ENCODE results near the gene AKAP12. TPM values are rescaled to one million over a fixed set of nuclear protein-coding genes. Genes with fewer than 3 reads are reported as not detected.
"Not testable (repeated sequence)": the region's sequence is repeated elsewhere in the genome, so short reads cannot be mapped to it uniquely, and the experiment has no call there.

The AKAP12 gene
- total RNA-seq, 2 experiments from 2014 or later: 4.1 to 5.0 TPM

DNA sequence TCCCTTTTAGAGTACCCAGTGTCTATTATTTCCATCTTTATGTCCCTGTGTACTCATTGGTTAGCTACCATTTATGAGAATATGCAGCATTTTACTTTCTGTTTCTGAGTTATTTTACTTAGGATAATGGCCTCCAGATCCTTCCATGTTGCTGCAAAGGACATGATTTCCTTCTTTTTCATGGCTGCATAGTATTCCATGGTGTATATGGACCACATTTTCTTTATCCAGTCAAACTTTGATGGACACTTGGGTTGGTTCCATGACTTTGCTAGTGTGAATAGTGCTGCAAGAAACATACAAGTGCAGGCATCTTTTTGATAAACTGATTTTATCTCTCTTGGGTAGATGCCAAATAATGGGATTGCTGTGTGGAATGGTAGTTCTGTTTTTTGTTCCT is 96.2 kb downstream of the AKAP12 start:
- CTCF ChIA-PET: interaction anchor here (0.7 to 4.2 kb wide), 8 partner anchors 11 to 444 kb away, joined by 3 to 67 read pairs (median 4); no protein-coding TSS in a partner anchor
- H3K36me3 Mint-ChIP-seq (ENCODE audit: low read depth): no peaks in the 10 kb centered on the region

GRCh38 chr6:151338651-151339200 is 99.0 kb downstream of the AKAP12 start:
- ChIA-PET CTCF (interaction anchor here (0.9 to 1.5 kb wide), 3 partner anchors 13 to 333 kb away, joined by 3 to 6 read pairs (median 3); no protein-coding TSS in a partner anchor), POLR2A (no interaction called here)
- ATAC-seq: no peak
- Mint-ChIP-seq H3K4me3 (no peak overlapping the region), H3K9me3 (ENCODE audit: low read depth) (no peaks in the 10 kb centered on the region), H3K27me3 (no peaks in the 10 kb centered on the region), H3K27ac (no peak overlapping the region), H3K36me3 (ENCODE audit: low read depth) (no peaks in the 10 kb centered on the region), H3K4me1 (no peaks in the 10 kb centered on the region)
- intact Hi-C loops (cut with DNase I, micrococcal nuclease): no loop called here
- DNase-seq: no peak

More for the DNA sequence above, 96.2 kb downstream of the AKAP12 start:
- no peak for ATAC-seq
- intact Hi-C loops (cut with DNase I, micrococcal nuclease): loop anchor here in 1 of 2 experiments (1.0 kb wide), 1 partner anchor 519 kb away; no protein-coding TSS in a partner anchor
- no peak for DNase-seq
- no peak overlapping the region for H3K27ac Mint-ChIP-seq
- no peaks in the 10 kb centered on the region for H3K9me3 Mint-ChIP-seq (ENCODE audit: low read depth)
- H3K27me3 Mint-ChIP-seq: no peaks in the 10 kb centered on the region
- no peak overlapping the region for H3K4me3 Mint-ChIP-seq
- no peaks in the 10 kb centered on the region for H3K4me1 Mint-ChIP-seq
- POLR2A ChIA-PET: interaction anchor here (0.7 kb wide), 1 partner anchor 1606 kb away, joined by 3 read pairs; no protein-coding TSS in a partner anchor

DNA sequence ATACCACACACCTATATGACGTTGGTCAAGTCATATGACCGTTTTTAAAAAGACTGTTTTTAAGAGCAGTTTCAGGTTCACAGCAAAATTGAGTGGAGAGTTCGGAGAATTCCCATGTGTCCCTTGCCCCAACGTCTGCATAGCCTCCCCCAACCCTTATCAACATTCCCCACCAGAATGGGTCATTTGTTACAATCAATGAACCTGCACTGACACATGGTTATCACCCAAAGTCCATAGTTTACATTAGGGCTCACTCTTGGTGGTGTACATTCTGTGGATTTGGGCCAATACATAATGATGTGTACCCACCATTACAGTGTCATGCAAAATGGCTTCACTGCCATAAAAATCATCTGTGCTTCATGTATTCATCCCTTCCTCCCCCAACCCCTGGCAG is 99.6 kb downstream of the AKAP12 start:
- no peak overlapping the region for H3K27ac Mint-ChIP-seq
- DNase-seq (no peak), ATAC-seq (no peak)
- no peak overlapping the region for H3K4me3 Mint-ChIP-seq
- intact Hi-C loops (cut with DNase I, micrococcal nuclease): no loop called here
- no peaks in the 10 kb centered on the region for H3K27me3 Mint-ChIP-seq
- CTCF ChIA-PET: no interaction called here
- H3K36me3 Mint-ChIP-seq (ENCODE audit: low read depth): no peaks in the 10 kb centered on the region
- POLR2A ChIA-PET: interaction anchor here (0.6 kb wide), 1 partner anchor 18 kb away, joined by 7 read pairs; no protein-coding TSS in a partner anchor
- no peaks in the 10 kb centered on the region for H3K9me3 Mint-ChIP-seq (ENCODE audit: low read depth)
- no peaks in the 10 kb centered on the region for H3K4me1 Mint-ChIP-seq

- ChIA-PET CTCF (interaction anchor here (0.9 to 1.4 kb wide), 3 partner anchors 14 to 23 kb away, joined by 3 to 5 read pairs (median 5); no protein-coding TSS in a partner anchor), POLR2A (no interaction called here)
- intact Hi-C loops (cut with DNase I, micrococcal nuclease): no loop called here
- Mint-ChIP-seq H3K27me3 (no peaks in the 10 kb centered on the region), H3K36me3 (ENCODE audit: low read depth) (no peaks in the 10 kb centered on the region), H3K4me1 (no peaks in the 10 kb centered on the region), H3K4me3 (no peak overlapping the region), H3K9me3 (ENCODE audit: low read depth) (no peaks in the 10 kb centered on the region), H3K27ac (no peak overlapping the region)
- DNase-seq: no peak
- ATAC-seq: no peak
Observed at GRCh38 chr6:151340219-151340978, 100.6 kb downstream of the AKAP12 start.

DNA sequence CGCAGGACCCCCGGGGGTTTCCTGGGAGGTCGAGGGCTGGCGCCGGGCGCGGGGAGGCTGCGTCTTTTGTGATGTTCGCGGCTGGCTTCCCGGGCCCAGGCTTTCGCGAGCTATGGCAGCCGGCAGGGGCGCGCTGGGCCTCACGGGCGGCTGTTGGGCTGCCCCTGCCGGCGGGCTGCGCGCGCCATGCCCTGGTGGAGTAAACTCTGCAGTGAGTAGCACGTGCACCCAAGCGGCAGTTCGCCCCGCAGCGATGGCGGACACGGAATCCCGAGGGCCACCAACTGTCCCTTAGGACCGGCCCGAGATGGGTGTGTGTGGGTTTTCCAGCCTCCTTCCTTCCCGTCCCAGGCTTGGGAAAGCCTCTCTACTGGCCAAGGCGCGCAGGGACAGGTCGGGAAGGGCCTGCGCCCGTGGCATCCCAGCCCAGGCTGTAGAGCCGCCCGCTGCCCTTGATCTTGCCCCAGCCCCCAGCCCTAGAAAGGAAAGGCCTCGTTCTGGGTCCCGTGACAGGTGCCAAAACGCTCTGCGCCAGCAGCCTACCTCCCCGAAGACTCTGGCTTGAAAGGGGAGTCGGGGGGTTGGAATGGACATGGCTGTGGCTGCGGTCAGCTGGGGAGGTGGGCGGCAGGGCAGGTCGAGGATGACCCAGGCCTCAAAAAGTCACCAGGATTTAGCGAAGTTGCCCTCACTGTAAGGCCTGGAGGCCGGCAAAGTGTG is 101.9 kb downstream of the AKAP12 start:
- POLR2A ChIA-PET: no interaction called here
- no peak for ATAC-seq
- no peaks in the 10 kb centered on the region for H3K36me3 Mint-ChIP-seq (ENCODE audit: low read depth)
- CTCF ChIA-PET: interaction anchor here (1.5 kb wide), 1 partner anchor 17 kb away, joined by 6 read pairs; no protein-coding TSS in a partner anchor
- H3K9me3 Mint-ChIP-seq (ENCODE audit: low read depth): no peaks in the 10 kb centered on the region
- no peaks in the 10 kb centered on the region for H3K27me3 Mint-ChIP-seq
- no peak for DNase-seq
- no peak overlapping the region for H3K4me3 Mint-ChIP-seq
- intact Hi-C loops (cut with DNase I, micrococcal nuclease): no loop called here
- H3K27ac Mint-ChIP-seq: no peak overlapping the region
- no peaks in the 10 kb centered on the region for H3K4me1 Mint-ChIP-seq

GRCh38 chr6:151342750-151343149 is 103.0 kb downstream of the AKAP12 start:
- POLR2A ChIA-PET: interaction anchor here (0.7 kb wide), 1 partner anchor 545 kb away, joined by 3 read pairs; no protein-coding TSS in a partner anchor

GRCh38 chr6:151349651-151350270 is 110.0 kb downstream of the AKAP12 start:
- ATAC-seq: no peak
- Mint-ChIP-seq H3K36me3 (ENCODE audit: low read depth) (no peaks in the 10 kb centered on the region), H3K4me1 (no peaks in the 10 kb centered on the region), H3K9me3 (ENCODE audit: low read depth) (no peaks in the 10 kb centered on the region), H3K27ac (no peak overlapping the region), H3K27me3 (no peaks in the 10 kb centered on the region), H3K4me3 (no peak overlapping the region)
- ChIA-PET CTCF (interaction anchor here (0.6 to 1.0 kb wide), 4 partner anchors 15 to 87 kb away, joined by 3 read pairs; no protein-coding TSS in a partner anchor), POLR2A (no interaction called here)
- DNase-seq: no peak
- intact Hi-C loops (cut with DNase I, micrococcal nuclease): no loop called here

More at GRCh38 chr6:151342750-151343149, 103.0 kb downstream of the AKAP12 start:
- CTCF ChIA-PET: interaction anchor here (0.8 to 1.5 kb wide), 2 partner anchors 18 to 193 kb away, joined by 3 to 6 read pairs; no protein-coding TSS in a partner anchor
- H3K27ac Mint-ChIP-seq; ATAC-seq; H3K4me3 Mint-ChIP-seq; DNase-seq; H3K27me3 Mint-ChIP-seq; H3K36me3 Mint-ChIP-seq (ENCODE audit: low read depth); intact Hi-C loops (cut with DNase I, micrococcal nuclease); H3K4me1 Mint-ChIP-seq; H3K9me3 Mint-ChIP-seq (ENCODE audit: low read depth): not testable (repeated sequence)

- DNase-seq: no peak
- no peak for ATAC-seq
- ChIA-PET CTCF (interaction anchor here (0.6 to 0.7 kb wide), 2 partner anchors 16 to 459 kb away, joined by 3 read pairs; no protein-coding TSS in a partner anchor), POLR2A (no interaction called here)
- Mint-ChIP-seq H3K27me3 (no peaks in the 10 kb centered on the region), H3K4me3 (no peak overlapping the region), H3K36me3 (ENCODE audit: low read depth) (no peaks in the 10 kb centered on the region), H3K9me3 (ENCODE audit: low read depth) (no peaks in the 10 kb centered on the region), H3K4me1 (no peaks in the 10 kb centered on the region), H3K27ac (no peak overlapping the region)
- intact Hi-C loops (cut with DNase I, micrococcal nuclease): no loop called here
Observed at GRCh38 chr6:151350442-151351145, 110.8 kb downstream of the AKAP12 start.

DNA sequence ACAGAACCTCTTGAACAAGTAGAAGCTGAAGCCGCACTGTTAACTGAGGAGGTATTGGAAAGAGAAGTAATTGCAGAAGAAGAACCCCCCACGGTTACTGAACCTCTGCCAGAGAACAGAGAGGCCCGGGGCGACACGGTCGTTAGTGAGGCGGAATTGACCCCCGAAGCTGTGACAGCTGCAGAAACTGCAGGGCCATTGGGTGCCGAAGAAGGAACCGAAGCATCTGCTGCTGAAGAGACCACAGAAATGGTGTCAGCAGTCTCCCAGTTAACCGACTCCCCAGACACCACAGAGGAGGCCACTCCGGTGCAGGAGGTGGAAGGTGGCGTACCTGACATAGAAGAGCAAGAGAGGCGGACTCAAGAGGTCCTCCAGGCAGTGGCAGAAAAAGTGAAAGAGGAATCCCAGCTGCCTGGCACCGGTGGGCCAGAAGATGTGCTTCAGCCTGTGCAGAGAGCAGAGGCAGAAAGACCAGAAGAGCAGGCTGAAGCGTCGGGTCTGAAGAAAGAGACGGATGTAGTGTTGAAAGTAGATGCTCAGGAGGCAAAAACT is 111.5 kb downstream of the AKAP12 start:
- ChIA-PET CTCF (interaction anchor here (0.6 to 0.7 kb wide), 3 partner anchors 94 to 987 kb away, joined by 3 to 4 read pairs (median 3); no protein-coding TSS in a partner anchor), POLR2A (no interaction called here)
- no peaks in the 10 kb centered on the region for H3K4me1 Mint-ChIP-seq
- H3K36me3 Mint-ChIP-seq (ENCODE audit: low read depth): no peaks in the 10 kb centered on the region
- DNase-seq: no peak
- ATAC-seq: no peak
- no peak overlapping the region for H3K4me3 Mint-ChIP-seq
- intact Hi-C loops (cut with DNase I, micrococcal nuclease): no loop called here
- H3K27me3 Mint-ChIP-seq: no peaks in the 10 kb centered on the region
- H3K27ac Mint-ChIP-seq: no peak overlapping the region
- no peaks in the 10 kb centered on the region for H3K9me3 Mint-ChIP-seq (ENCODE audit: low read depth)

- Mint-ChIP-seq H3K4me1 (no peaks in the 10 kb centered on the region), H3K27ac (no peak overlapping the region), H3K36me3 (ENCODE audit: low read depth) (no peaks in the 10 kb centered on the region), H3K9me3 (ENCODE audit: low read depth) (no peaks in the 10 kb centered on the region), H3K4me3 (no peak overlapping the region), H3K27me3 (no peaks in the 10 kb centered on the region)
- POLR2A ChIA-PET: no interaction called here
- CTCF ChIA-PET: interaction anchor here (0.6 to 0.7 kb wide), 3 partner anchors 93 to 987 kb away, joined by 3 to 4 read pairs (median 3); no protein-coding TSS in a partner anchor
- DNase-seq: no peak
- intact Hi-C loops (cut with DNase I, micrococcal nuclease): no loop called here
- no peak for ATAC-seq
Observed at GRCh38 chr6:151351731-151352130, 112.0 kb downstream of the AKAP12 start.
